Measurements from ENCODE around the gene DNASE1L3. TPM values are rescaled to one million over a fixed set of nuclear protein-coding genes. Genes with fewer than 3 reads are reported as not detected.
"Not testable (repeated sequence)": the region's sequence is repeated elsewhere in the genome, so short reads cannot be mapped to it uniquely, and the experiment has no call there.

Gene DNASE1L3
- total and polyA plus RNA-seq, 2 experiments from 2014 or later, result not detected

DNA sequence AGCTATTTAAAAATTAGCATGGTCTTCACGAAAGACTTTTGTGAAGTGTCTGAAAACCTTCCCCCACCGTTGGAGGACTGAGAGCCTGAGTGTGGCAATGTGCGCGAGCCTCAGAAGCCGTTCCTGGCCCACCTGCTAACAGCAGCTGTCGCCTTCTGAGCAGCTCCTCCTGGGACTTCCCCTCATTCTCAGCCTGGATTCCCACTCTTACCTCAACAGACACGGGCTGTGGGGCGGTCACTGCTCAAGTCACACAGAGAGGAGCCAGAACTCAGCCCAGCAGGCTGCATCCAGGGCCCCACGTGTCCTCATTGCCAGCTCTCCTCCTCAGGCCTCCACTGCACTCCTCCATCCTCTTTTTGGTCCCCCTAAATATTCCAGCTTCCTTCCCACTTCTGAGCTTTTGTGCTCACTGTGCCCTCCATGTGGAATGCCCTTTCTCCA lies 7.8 kb downstream of the DNASE1L3 start (continued):
- TF ChIP-seq, protein P1, sequence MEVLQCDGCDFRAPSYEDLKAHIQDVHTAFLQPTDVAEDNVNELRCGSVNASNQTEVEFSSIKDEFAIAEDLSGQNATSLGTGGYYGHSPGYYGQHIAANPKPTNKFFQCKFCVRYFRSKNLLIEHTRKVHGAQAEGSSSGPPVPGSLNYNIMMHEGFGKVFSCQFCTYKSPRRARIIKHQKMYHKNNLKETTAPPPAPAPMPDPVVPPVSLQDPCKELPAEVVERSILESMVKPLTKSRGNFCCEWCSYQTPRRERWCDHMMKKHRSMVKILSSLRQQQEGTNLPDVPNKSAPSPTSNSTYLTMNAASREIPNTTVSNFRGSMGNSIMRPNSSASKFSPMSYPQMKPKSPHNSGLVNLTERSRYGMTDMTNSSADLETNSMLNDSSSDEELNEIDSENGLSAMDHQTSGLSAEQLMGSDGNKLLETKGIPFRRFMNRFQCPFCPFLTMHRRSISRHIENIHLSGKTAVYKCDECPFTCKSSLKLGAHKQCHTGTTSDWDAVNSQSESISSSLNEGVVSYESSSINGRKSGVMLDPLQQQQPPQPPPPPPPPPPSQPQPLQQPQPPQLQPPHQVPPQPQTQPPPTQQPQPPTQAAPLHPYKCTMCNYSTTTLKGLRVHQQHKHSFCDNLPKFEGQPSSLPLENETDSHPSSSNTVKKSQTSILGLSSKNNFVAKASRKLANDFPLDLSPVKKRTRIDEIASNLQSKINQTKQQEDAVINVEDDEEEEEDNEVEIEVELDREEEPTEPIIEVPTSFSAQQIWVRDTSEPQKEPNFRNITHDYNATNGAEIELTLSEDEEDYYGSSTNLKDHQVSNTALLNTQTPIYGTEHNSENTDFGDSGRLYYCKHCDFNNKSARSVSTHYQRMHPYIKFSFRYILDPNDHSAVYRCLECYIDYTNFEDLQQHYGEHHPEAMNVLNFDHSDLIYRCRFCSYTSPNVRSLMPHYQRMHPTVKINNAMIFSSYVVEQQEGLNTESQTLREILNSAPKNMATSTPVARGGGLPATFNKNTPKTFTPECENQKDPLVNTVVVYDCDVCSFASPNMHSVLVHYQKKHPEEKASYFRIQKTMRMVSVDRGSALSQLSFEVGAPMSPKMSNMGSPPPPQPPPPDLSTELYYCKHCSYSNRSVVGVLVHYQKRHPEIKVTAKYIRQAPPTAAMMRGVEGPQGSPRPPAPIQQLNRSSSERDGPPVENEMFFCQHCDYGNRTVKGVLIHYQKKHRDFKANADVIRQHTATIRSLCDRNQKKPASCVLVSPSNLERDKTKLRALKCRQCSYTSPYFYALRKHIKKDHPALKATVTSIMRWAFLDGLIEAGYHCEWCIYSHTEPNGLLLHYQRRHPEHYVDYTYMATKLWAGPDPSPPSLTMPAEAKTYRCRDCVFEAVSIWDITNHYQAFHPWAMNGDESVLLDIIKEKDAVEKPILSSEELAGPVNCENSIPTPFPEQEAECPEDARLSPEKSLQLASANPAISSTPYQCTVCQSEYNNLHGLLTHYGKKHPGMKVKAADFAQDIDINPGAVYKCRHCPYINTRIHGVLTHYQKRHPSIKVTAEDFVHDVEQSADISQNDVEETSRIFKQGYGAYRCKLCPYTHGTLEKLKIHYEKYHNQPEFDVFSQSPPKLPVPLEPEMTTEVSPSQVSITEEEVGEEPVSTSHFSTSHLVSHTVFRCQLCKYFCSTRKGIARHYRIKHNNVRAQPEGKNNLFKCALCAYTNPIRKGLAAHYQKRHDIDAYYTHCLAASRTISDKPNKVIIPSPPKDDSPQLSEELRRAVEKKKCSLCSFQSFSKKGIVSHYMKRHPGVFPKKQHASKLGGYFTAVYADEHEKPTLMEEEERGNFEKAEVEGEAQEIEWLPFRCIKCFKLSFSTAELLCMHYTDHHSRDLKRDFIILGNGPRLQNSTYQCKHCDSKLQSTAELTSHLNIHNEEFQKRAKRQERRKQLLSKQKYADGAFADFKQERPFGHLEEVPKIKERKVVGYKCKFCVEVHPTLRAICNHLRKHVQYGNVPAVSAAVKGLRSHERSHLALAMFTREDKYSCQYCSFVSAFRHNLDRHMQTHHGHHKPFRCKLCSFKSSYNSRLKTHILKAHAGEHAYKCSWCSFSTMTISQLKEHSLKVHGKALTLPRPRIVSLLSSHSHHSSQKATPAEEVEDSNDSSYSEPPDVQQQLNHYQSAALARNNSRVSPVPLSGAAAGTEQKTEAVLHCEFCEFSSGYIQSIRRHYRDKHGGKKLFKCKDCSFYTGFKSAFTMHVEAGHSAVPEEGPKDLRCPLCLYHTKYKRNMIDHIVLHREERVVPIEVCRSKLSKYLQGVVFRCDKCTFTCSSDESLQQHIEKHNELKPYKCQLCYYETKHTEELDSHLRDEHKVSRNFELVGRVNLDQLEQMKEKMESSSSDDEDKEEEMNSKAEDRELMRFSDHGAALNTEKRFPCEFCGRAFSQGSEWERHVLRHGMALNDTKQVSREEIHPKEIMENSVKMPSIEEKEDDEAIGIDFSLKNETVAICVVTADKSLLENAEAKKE (CRISPR knock-in tag; IDR thresholded peaks at IDR 0.05), result no peak
- no peak for TF ChIP-seq CREB1 (CRISPR knock-in tag; IDR thresholded peaks at IDR 0.05; ENCODE audit: low read depth)
- TF ChIP-seq JUNB (IDR thresholded peaks at IDR 0.05; ENCODE audit: unreplicated experiment), result no peak
- no peak for TF ChIP-seq ZNF114 (CRISPR knock-in tag; IDR thresholded peaks at IDR 0.05)

DNA sequence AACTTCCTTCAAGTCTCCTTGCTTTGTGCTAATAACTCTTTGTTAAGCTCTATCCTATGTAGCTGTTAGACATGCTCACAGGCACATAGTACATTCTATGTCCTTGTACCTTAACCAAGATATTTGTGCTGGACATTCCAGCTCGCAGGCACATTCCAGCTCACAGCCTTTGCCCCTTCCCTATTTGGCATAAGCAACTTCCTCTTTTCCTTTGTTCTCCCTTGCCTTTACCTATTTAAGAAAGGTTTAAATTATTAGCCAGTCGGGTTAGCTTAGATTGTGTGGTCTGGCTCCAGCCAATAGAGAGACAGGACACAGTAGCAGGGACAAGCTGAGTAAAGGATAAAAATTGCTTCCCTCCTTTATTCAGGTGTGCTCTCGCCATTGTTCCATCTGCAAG lies 9.3 kb downstream of the DNASE1L3 start:
- H3K4me1 ChIP-seq (ENCODE audit: insufficient read depth); H3K36me3 ChIP-seq (ENCODE audit: insufficient read depth); H3K4me3 ChIP-seq; H3K4me1 Mint-ChIP-seq; H2AFZ ChIP-seq; H3K9me2 ChIP-seq (ENCODE audit: insufficient read depth); H3K27me3 ChIP-seq (ENCODE audit: insufficient read depth); H3F3A ChIP-seq (replicated peaks; ENCODE audit: low read depth); H3K27me3 Mint-ChIP-seq (ENCODE audit: insufficient read depth, low read depth, poor library complexity); H3K27ac ChIP-seq (ENCODE audit: low read depth); H3K79me2 ChIP-seq (replicated peaks; ENCODE audit: insufficient read depth); H4K20me1 ChIP-seq (replicated peaks; ENCODE audit: insufficient read depth); ATAC-seq; H3K4me2 ChIP-seq; DNase-seq (ENCODE audit: low spot score); H3K27ac Mint-ChIP-seq; H3K9me3 Mint-ChIP-seq; H3K4me3 Mint-ChIP-seq; H3K36me3 Mint-ChIP-seq (ENCODE audit: low read depth): not testable (repeated sequence)

DNA sequence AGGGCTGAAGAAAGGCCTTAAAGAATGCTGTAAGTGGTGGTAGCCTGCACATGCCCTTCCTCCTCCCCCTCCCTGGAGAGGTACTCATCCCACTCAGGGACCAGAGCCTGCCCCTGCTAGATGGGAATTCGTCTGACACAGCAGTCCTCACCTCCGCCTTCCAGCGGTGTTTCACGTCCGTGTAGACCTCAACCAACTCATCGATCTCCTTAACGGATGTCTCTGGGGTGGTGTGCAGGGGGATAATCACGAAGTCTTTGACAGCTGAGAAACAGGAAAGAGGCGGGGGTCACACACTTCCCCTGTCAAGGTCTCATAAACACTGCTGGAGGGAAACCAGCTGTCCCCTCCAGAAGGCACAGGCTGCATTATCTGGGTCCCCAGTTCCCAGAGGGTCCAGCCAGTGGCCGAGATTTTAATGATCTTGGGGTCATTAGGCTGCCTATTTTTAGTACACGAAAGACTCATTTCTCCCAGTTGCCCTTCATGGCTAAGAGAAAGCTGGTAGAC lies 9.9 kb downstream of the DNASE1L3 start:
- Mint-ChIP-seq H3K27ac (no peak overlapping the region), H3K4me1 (no peaks in the 10 kb centered on the region), H3K4me3 (no peak overlapping the region), H3K36me3 (ENCODE audit: low read depth) (no peaks in the 10 kb centered on the region), H3K27me3 (ENCODE audit: insufficient read depth, low read depth, poor library complexity) (peaks cover 3% of the 10 kb centered on the region), H3K9me3 (0 out of 3 replicates have a peak, but pooled peaks cover 6% of the 10 kb centered on the region)
- H3F3A ChIP-seq (replicated peaks; ENCODE audit: low read depth), result no peaks in the 10 kb centered on the region
- no peaks in the 10 kb centered on the region for H3K36me3 ChIP-seq (ENCODE audit: insufficient read depth)
- H3K27ac ChIP-seq (ENCODE audit: low read depth), result no peak overlapping the region
- no peaks in the 10 kb centered on the region for H3K9me2 ChIP-seq (ENCODE audit: insufficient read depth)
- H3K4me1 ChIP-seq (ENCODE audit: insufficient read depth), result no peaks in the 10 kb centered on the region
- DNase-seq (ENCODE audit: low spot score) (no peak), ATAC-seq (no peak)
- no peaks in the 10 kb centered on the region for H3K79me2 ChIP-seq (replicated peaks; ENCODE audit: insufficient read depth)
- H3K27me3 ChIP-seq (ENCODE audit: insufficient read depth), result no peaks in the 10 kb centered on the region
- H3K4me3 ChIP-seq, result no peak overlapping the region
- H4K20me1 ChIP-seq (replicated peaks; ENCODE audit: insufficient read depth), result no peaks in the 10 kb centered on the region
- no peak overlapping the region for H2AFZ ChIP-seq
- H3K4me2 ChIP-seq, result no peak overlapping the region
- TF ChIP-seq ZNF331 (CRISPR knock-in tag; IDR thresholded peaks at IDR 0.05; ENCODE audit: low read depth) (no peak), NANOG (IDR thresholded peaks at IDR 0.05; ENCODE audit: borderline replicate concordance) (no peak), STAT1 (IDR thresholded peaks at IDR 0.05; ENCODE audit: unreplicated experiment) (no peak), CREB1 (CRISPR knock-in tag; IDR thresholded peaks at IDR 0.05; ENCODE audit: low read depth) (no peak), EZH2 (IDR thresholded peaks at IDR 0.05; ENCODE audit: low read depth, unreplicated experiment) (no peak)
- TF ChIP-seq, protein P2, sequence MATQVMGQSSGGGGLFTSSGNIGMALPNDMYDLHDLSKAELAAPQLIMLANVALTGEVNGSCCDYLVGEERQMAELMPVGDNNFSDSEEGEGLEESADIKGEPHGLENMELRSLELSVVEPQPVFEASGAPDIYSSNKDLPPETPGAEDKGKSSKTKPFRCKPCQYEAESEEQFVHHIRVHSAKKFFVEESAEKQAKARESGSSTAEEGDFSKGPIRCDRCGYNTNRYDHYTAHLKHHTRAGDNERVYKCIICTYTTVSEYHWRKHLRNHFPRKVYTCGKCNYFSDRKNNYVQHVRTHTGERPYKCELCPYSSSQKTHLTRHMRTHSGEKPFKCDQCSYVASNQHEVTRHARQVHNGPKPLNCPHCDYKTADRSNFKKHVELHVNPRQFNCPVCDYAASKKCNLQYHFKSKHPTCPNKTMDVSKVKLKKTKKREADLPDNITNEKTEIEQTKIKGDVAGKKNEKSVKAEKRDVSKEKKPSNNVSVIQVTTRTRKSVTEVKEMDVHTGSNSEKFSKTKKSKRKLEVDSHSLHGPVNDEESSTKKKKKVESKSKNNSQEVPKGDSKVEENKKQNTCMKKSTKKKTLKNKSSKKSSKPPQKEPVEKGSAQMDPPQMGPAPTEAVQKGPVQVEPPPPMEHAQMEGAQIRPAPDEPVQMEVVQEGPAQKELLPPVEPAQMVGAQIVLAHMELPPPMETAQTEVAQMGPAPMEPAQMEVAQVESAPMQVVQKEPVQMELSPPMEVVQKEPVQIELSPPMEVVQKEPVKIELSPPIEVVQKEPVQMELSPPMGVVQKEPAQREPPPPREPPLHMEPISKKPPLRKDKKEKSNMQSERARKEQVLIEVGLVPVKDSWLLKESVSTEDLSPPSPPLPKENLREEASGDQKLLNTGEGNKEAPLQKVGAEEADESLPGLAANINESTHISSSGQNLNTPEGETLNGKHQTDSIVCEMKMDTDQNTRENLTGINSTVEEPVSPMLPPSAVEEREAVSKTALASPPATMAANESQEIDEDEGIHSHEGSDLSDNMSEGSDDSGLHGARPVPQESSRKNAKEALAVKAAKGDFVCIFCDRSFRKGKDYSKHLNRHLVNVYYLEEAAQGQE (IDR thresholded peaks at IDR 0.05; ENCODE audit: unreplicated experiment), result no peak

Measured in GM23338 (cell line).